DMS114 treated with DMSO at 0.1 percent for 48 hours (cell line): ENCODE measurements around the gene USH1C.

Experiments used
- DNase-seq: peaks from one replicate; lab custom pipeline; 2025; ENCODE audit not compliant: unreplicated experiment; lab: John Stamatoyannopoulos, UW

USH1C gene

DNA sequence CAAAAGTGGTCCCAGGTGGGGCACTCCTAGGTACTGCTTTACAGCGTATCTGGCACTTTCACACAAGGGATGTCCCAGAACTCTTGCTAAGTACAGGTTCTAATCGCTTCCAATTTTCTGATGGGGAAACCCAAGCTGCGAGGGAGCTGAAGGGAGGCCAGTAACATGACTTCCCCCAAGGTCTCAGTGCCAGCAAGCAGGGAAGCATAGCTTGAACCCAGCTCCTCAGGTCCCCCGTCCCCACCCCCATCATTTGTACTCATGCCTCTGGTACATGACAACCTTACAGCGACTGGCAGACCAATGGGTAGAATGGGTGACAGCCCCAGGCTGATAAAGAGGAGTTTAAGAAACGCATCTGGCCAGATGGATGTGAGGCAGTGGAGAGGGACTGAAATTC lies 66.9 kb downstream of the USH1C start:
- DNase-seq: no peak

- no peak for DNase-seq
Measured at GRCh38 chr11:17477084-17477333, 67.2 kb downstream of the USH1C start.

- no peak for DNase-seq
Measured at GRCh38 chr11:17476317-17477083, 67.7 kb downstream of the USH1C start, which contains the start of gene ABCC8. Gene ABCC8 (minus strand): TSS chr11:17476845. CDS start chr11:17476776, 69 bp downstream.

DNA sequence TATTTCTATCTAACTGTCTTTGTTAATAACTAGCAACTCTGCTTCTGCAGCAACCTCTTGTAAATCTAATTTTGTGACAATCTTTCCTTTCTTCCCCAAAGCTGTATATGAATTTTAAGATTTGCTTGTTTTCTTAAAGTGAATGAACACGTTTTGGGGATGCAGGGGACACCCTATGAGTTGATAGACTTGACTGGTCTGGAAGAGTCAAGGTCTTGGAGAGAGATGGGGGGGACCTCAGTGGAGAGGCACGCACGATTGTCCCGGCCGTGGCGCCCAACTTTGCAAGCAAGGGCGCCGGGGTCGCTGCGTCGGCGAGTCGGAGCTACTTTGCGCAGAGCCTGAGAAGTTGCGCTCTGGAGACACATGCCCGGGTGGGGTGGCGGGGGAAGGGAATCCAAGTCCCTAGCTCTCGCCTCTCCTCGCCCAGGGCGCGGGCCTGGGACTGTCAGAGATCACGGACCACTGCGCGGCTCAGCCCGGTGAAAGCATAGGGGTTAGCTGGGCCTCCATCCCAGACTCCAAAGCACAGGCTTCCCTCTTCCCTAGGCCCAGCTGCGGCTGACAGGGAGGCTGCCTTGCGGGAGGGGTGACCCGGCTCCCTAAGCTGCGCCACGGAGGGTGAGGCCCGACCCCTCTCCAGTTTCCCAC lies 68.4 kb downstream of the USH1C start:
- no peak for DNase-seq

DNA sequence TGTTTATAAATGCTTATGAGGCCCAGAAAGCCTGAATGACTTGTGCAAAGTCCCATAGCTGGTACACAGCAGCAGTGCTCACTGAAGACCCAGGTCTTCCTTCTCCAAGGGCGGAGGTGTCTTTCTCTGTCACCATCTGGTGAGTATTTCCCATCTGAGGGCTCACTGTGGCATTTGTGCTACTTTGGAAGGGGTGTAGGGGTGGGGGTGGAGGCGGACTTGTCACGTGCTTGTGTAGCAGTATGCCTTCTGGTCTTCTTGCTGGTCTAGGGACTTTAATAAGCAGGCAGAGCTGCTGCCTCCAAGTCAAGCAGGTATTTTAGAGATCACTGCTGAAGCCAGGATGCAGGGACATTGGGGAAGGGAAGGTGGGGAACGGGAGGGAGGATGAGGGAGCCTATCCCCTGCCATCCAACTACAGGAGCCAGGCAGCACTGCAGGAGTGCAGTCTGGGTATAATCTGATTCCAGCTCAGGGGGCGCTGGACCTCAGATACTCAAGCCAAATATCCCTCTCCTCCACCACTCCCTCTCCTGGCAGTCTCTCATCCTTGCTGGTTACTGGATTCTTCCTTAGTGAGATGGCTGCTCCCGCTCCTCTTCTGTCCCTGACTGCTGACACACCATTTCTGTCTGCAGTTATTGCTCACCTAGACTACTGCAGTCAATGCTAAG lies 71.0 kb downstream of the USH1C start:
- peak; percentile 39 for DNase-seq

DNA sequence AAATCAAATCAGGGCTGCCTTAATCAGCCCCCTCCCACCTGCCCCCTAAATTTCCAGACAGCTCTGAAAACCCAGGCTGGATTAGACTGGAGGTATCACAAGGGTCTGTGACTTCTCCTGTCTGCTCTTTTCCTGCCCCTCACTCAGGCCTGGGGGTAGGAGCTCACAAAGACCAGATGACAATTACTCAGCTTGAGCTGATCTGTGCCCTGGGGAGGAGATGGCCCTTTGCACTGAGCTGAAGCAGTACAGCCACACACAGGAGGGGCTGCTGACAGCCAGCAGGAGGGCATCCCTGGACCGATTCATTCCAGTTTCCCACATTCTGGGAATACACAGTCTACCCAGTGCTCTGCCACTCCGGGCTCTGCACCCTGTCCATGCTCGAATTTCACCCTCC lies 71.7 kb downstream of the USH1C start:
- no peak for DNase-seq

DNA sequence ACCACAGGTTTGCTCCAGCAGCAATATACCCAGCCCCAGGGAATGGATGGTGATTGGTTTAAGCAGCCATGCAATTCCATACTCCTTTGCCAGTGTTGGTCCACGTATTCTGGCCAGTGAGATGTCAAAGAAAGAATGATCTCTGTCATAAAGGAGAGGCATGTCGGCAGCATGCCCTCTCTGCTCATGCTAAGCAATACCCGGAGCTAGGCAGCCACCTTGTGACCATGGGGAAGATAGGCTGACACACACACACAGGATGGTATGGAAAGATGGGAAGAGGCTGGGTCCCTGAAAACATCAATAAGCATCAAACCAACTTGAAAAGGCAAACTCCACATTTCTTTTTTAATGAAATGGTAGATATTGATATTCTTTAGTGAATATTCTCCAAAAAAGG lies 72.7 kb downstream of the USH1C start:
- no peak for DNase-seq

DNA sequence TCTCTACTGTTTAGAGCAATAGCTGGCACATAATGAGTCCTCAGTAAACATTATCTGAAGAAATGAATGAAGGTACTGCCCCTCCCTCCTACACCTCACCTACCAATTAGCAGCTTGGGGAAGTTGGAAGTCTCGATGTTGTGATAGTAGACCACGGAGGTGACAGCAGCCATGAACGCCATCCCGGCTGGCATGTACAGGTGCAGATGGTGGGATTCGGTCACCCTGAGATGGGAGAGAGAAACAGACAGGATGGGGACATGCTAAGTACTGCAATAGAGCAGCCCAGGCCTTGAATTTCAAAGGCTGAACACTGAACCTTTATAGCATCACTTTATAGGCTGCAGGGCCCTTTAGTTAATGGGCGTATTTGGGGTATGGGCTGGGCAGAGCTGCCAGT lies 74.2 kb downstream of the USH1C start:
- DNase-seq: no peak

DNA sequence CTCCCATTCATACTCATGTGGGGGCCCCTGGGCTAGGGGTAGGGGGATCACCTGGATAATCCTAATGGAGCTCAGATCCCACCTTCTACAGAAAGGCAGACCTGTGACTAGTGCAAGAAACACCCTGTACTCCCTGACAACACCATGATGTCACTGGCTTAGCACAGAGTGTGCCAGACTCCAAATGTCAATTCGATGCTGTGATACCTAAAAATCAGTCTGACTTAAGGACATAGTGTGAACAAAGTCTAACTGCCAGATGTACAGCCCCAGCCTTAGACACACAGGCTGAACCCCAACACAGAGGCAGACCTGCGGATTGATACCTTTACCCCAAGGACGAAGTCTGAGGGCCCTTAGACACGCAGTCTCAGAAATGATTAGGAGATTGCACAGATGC lies 76.1 kb downstream of the USH1C start:
- no peak for DNase-seq

GRCh38 chr11:17463546-17464174 lies 80.6 kb downstream of the USH1C start:
- no peak for DNase-seq

DNA sequence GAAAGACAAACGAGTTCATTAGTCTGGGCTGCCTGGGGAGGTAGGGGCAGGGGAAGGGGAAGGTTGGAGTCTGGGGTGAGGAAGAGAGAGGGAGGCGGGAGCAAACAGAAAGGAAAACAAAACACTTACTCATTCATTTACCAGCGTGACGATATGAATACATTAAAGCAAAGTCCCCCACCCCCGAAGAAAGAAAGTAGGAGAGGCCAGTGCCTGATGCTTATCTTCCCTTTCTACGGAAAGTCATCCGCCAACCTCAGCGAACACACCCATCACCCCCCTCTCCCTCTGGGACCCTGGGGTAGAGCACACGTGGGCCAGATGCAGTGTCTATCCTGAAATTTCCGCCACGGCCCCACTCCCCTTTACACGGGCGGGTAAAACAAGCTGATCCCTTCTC lies 81.3 kb downstream of the USH1C start:
- no peak for DNase-seq

GRCh38 chr11:17460406-17460805 lies 83.8 kb downstream of the USH1C start:
- no peak for DNase-seq

DNA sequence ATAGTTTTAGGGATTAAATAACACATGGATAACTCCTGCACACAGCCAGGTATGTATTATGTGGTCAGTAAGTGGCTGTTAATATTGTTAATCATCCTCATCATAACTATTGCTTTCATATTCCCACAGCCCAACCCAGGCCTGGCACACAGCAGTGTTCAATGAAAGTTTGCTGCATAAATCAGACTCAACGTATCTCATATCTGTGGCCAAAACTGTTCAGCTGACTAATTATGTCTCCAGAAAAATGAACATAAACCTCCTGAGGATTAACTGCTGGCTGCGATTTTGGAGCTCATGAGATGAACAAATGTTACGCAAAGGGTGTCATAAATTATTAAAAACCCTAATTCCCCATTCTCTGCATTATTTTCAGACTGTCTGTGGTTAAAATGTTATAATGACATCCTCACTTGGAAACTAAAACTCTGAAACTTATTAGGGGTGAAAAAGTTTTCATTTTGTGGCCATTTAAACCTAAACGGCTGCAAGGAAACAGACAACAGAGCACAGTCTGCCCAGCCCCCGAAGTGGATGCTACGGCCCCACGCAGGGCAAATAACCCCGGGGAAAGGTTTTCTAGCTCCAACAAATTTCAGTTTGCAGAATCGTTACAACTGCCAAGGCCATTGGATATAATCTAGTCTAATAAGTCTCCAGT lies 84.8 kb downstream of the USH1C start:
- DNase-seq: no peak

DNA sequence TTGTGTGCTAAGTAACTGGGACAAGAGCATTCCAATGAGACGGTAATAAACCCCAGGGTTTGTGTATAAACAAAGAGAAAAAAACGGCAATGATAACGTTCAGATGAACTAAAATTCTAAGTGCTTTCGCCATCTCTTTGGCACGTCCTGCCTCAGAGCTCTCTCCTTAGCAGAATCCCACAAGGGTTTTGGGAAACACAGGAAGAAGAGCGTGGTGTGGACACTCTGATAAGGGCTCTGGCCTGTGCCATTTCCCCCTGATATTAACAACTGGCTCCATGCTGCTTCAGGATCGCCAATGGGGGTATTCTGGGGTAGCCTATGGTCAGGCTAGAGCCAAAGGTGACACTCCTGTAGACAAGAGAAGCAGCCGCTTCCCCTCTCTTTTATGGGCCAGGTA lies 85.9 kb downstream of the USH1C start:
- no peak for DNase-seq

DNA sequence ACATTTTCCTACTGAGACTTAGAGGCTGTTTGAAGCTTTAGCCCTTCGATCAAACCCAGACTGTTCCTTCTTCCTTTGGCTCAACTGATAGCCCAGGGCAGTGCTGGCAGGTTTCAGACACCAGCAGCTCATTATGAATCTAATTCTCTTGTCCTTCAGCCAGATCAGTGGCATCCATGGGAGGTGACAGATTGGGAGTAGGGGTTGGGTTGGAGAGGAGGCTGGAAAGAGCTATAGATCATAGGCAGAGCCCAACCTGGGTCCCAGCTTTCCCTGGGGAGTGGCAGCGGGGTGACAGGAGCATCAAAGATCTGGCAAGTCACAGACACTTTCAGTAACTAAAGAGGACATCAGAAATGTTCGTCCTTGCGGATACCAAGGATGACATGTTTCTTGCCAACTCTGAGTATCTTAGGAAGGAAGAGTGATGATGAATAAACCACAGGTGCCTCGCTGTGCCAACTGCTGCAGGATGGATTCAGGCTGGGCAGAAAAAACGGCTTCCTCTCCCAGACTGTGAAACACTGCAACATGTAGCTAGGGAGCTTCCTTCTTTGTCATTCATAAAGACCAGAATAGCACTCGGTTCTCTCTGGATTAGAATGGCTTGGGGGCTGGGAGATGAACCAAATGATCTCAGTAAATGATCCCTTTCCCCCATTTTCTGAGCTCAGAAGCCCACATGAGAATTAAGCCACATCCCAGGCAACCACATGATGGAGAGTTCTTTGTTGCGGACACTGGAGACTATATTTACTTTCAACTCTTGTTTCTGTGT lies 86.6 kb downstream of the USH1C start:
- DNase-seq: no peak

GRCh38 chr11:17452668-17453067 lies 91.5 kb downstream of the USH1C start:
- no peak for DNase-seq

DNA sequence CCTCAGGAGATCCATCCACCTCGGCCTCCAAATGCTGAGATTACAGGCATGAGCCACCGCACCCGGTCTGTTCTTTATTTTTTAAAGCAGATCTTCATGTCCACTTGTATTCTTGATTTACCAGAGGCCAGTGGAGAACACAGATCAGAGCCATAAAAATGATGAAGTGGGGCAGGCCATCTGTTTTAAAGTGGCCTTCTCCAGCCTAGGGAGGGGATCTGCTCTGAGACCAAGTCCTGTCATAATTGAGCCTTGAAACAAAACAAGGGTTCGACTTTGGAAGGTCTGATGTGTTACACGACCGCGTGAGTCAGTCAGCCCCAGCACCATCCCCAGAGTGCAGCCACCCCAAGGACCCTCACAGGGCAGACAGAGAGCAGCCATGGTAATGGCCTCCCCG lies 95.1 kb downstream of the USH1C start:
- no peak for DNase-seq

DNA sequence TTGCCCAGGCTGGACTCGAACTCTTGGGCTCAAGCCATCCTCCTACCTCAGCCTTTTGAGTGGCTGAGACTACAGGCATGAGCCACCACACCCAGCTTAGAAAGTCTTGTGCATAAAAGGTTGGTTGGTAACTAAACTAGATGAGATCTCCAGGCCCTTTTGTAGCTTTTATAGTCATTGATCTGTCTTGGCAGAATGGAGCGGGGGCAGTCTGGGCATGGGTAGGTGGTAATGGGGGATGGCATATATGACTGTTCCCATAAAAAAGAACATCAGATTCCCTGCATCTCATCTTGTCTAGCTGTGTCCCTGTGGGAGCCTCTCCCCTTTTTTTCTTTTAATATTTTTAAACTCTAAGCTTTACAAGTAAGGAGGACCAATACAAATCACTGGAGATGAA lies 97.7 kb downstream of the USH1C start:
- no peak for DNase-seq

DNA sequence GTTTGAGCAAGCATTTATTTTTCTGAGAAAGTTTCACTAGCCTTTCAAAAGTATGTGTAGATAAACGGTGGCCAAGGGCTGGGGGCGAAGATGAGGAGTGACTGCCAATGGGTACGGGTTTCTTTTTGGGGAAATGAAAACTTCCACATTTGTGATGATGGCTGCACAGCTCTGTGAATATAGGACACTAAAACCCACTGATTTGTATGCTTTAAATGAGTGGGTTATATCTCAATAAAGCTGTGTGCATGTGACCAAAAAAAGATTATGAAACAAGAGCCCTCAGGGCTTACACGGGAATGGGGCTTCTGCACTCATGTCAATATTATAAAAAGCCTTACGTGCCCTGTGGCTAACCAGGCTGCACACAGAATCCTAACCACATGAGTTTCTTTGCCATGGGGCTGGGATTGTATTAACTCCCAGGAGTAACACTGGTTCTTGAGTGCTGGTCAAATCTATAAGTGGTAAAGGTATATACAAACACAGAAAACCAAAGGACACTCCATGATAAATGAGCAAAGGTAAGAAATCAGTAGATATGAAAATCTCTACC lies 98.9 kb downstream of the USH1C start:
- no peak for DNase-seq

DNA sequence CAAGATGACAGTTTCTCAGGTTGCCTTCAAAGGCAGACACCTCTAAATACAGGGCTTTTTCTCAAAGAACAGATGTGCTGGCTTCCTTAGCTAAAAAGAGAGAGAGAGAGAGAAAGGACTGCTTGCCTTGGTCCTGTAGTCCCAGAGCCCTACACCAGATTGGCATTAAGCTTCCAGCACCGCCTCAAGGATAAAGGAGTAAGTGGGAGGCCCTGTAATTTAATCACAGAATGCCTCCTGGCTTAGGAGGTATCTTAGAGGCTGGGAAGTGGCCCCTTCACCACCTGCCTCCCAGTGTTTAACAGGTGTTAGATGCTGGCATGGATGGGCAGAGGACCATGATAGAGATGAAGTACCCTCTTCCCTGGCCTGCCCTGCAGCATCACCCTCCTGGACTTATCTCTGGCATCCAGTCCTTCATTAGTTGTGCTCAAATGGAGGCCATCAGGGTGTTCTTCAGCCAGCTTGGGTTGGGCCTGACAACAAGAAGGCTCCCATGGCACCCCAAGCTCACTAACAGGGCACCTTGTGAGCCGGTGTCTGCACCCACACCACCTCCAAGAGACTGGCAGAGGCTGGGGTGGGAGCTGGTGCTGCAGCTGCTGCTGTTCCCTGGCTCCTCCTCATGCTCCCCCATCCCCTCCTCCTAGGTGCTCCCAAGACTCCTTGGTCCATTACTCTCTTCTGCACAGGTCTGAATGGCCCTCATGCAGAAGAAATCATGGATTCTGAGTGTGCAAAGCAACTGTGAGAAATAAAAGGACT lies 100.1 kb downstream of the USH1C start:
- no peak for DNase-seq
